NOMO-1 (cell line): Measurements from ENCODE around the gene NKAP.
"Not testable (repeated sequence)": the region's sequence is repeated elsewhere in the genome, so short reads cannot be mapped to it uniquely, and the experiment has no call there.

Source experiments
- DNase-seq, 2 experiments: peaks; one replicate each; lab custom pipeline; 2025; ENCODE audit not compliant: unreplicated experiment in 2 of 2; lab: John Stamatoyannopoulos, UW

NKAP gene

GRCh38 chrX:119941336-119941735, 2.2 kb downstream of the NKAP start:
- no peak for DNase-seq

- no peak for DNase-seq
Measured at GRCh38 chrX:119935215-119935874, 8.2 kb downstream of the NKAP start.

- not testable (repeated sequence) for DNase-seq
Measured at GRCh38 chrX:119922391-119922790, 21.2 kb downstream of the NKAP start.

GRCh38 chrX:119919835-119920585, 23.5 kb downstream of the NKAP start:
- no peak for DNase-seq

- DNase-seq = no peak
Measured at GRCh38 chrX:119917877-119918276, 25.7 kb downstream of the NKAP start.

- DNase-seq = no peak
Measured at GRCh38 chrX:119916310-119916709, 27.2 kb downstream of the NKAP start.

GRCh38 chrX:119900976-119901375, 42.6 kb downstream of the NKAP start:
- DNase-seq = no peak

- DNase-seq = peak in 1 of 2 experiments; percentile 28
Measured at GRCh38 chrX:119899125-119899524, 44.4 kb downstream of the NKAP start.

GRCh38 chrX:119895843-119896326, 47.7 kb downstream of the NKAP start, which contains the start of gene AKAP14:
Gene AKAP14, plus strand, starts transcription at chrX:119895893. Its CDS starts 7,331 bp downstream, at chrX:119903224.
- DNase-seq = no peak

- DNase-seq = not testable (repeated sequence)
Measured at GRCh38 chrX:119891961-119892692, 51.4 kb downstream of the NKAP start.

GRCh38 chrX:119890626-119891025, 52.9 kb downstream of the NKAP start:
- DNase-seq = not testable (repeated sequence)

- DNase-seq = peak; percentile 35 to 63
Measured at GRCh38 chrX:119887721-119888425, 55.7 kb downstream of the NKAP start.

- peak; percentile 8 to 45 for DNase-seq
Measured at GRCh38 chrX:119885554-119886428, 57.8 kb downstream of the NKAP start.

GRCh38 chrX:119880552-119881437, 62.8 kb downstream of the NKAP start:
- DNase-seq = peak; percentile 26 to 44

- DNase-seq = no peak
Measured at GRCh38 chrX:119880076-119880475, 63.5 kb downstream of the NKAP start.

- DNase-seq = no peak
Measured at GRCh38 chrX:119878740-119879139, 64.8 kb downstream of the NKAP start.

GRCh38 chrX:119871599-119872395, 71.8 kb downstream of the NKAP start, which contains the start of the genes NDUFA1 and RNF113A:
Gene NDUFA1, plus strand, starts transcription at chrX:119871832. Its CDS starts 80 bp downstream, at chrX:119871912.
Gene RNF113A, minus strand, starts transcription at chrX:119871733. Its CDS starts 120 bp downstream, at chrX:119871613.
- peak; percentile 81 to 88 for DNase-seq

GRCh38 chrX:119871245-119871598, 72.3 kb downstream of the NKAP start:
- DNase-seq = no peak
